T-helper 22 cell (primary cell): ENCODE measurements around the gene MCOLN1.

Experiments
- DNase-seq: peaks from one replicate; pipeline ENCODE4 v3.0.0-alpha.2; 2020; ENCODE audit warnings: low read depth

Gene MCOLN1

GRCh38 chr19:7502552-7502951 is 19.9 kb upstream of the MCOLN1 start:
- DNase-seq: no peak

- DNase-seq: no peak
These were observed 17.7 kb upstream of the MCOLN1 start for GRCh38 chr19:7504684-7505083.

GRCh38 chr19:7505288-7505681 is 17.1 kb upstream of the MCOLN1 start:
- DNase-seq: no peak

- DNase-seq: no peak
These were observed 16.6 kb upstream of the MCOLN1 start for GRCh38 chr19:7505682-7506384.

GRCh38 chr19:7506385-7507328 is 15.8 kb upstream of the MCOLN1 start:
- DNase-seq: no peak

GRCh38 chr19:7507884-7508283 is 14.5 kb upstream of the MCOLN1 start:
- DNase-seq: no peak

GRCh38 chr19:7509625-7510024 is 12.8 kb upstream of the MCOLN1 start:
- DNase-seq: no peak

GRCh38 chr19:7512400-7512851 is 10.0 kb upstream of the MCOLN1 start:
- DNase-seq: no peak

GRCh38 chr19:7513809-7514642 is 8.4 kb upstream of the MCOLN1 start:
- DNase-seq: no peak

GRCh38 chr19:7515110-7515644 is 7.2 kb upstream of the MCOLN1 start:
- DNase-seq: no peak

GRCh38 chr19:7515645-7516151 is 6.7 kb upstream of the MCOLN1 start, which contains the start of gene ZNF358:
Gene ZNF358, plus strand, starts transcription at chr19:7516103. Its CDS starts 3,140 bp downstream, at chr19:7519243.
- DNase-seq: no peak

- DNase-seq: no peak
These were observed 6.1 kb upstream of the MCOLN1 start for GRCh38 chr19:7516333-7516732.

GRCh38 chr19:7516878-7517277 is 5.5 kb upstream of the MCOLN1 start:
- DNase-seq: no peak

GRCh38 chr19:7519361-7520130 is 2.9 kb upstream of the MCOLN1 start:
- no peak for DNase-seq

- DNase-seq: no peak
These were observed 2.0 kb upstream of the MCOLN1 start for GRCh38 chr19:7520131-7521051.

GRCh38 chr19:7521551-7522071 is 813 bp upstream of the MCOLN1 start:
- no peak for DNase-seq

- DNase-seq: no peak
These were observed 671 bp downstream of the MCOLN1 start for GRCh38 chr19:7522923-7523667.

GRCh38 chr19:7524523-7524922 is 2.1 kb downstream of the MCOLN1 start:
- DNase-seq: no peak
